ENCODE results near the gene SNED1.

The SNED1 gene

GRCh38 chr2:241068942-241069810 is 70.8 kb downstream of the SNED1 start:
- DNase-seq, result no peak

- DNase-seq, result no peak
Observed at GRCh38 chr2:241069821-241070281, 71.4 kb downstream of the SNED1 start.

GRCh38 chr2:241070361-241070760 is 71.9 kb downstream of the SNED1 start:
- no peak for DNase-seq

- DNase-seq, result no peak
Observed at GRCh38 chr2:241070811-241071676, 72.6 kb downstream of the SNED1 start.

GRCh38 chr2:241071677-241072111 is 73.3 kb downstream of the SNED1 start:
- DNase-seq, result no peak

GRCh38 chr2:241072151-241072550 is 73.7 kb downstream of the SNED1 start:
- no peak for DNase-seq

GRCh38 chr2:241072553-241073165 is 74.2 kb downstream of the SNED1 start:
- no peak for DNase-seq

GRCh38 chr2:241073166-241074064 is 75.0 kb downstream of the SNED1 start:
- DNase-seq, result no peak

GRCh38 chr2:241074065-241074818 is 75.8 kb downstream of the SNED1 start:
- no peak for DNase-seq

- DNase-seq, result no peak
Observed at GRCh38 chr2:241074901-241075540, 76.6 kb downstream of the SNED1 start.

- DNase-seq, result no peak
Observed at GRCh38 chr2:241080405-241081189, 82.2 kb downstream of the SNED1 start.

GRCh38 chr2:241081190-241081642 is 82.8 kb downstream of the SNED1 start:
- DNase-seq, result no peak

- DNase-seq, result no peak
Observed at GRCh38 chr2:241081643-241082340, 83.4 kb downstream of the SNED1 start.

- DNase-seq, result no peak
Observed at GRCh38 chr2:241082341-241083090, 84.1 kb downstream of the SNED1 start.

GRCh38 chr2:241083091-241083415 is 84.6 kb downstream of the SNED1 start:
- no peak for DNase-seq

- no peak for DNase-seq
Observed at GRCh38 chr2:241084856-241085444, 86.5 kb downstream of the SNED1 start.

- no peak for DNase-seq
Observed at GRCh38 chr2:241087420-241088268, 89.2 kb downstream of the SNED1 start.
